Measurements from ENCODE around the gene CFAP73.
A peak's percentile ranks its signal among the peaks of the same experiment; 100 is the strongest.
"Not testable (repeated sequence)": the region's sequence is repeated elsewhere in the genome, so short reads cannot be mapped to it uniquely, and the experiment has no call there.

Gene CFAP73

GRCh38 chr12:113135178-113136127 lies 14.1 kb upstream of the CFAP73 start, which contains the start of gene RASAL1:
RASAL1 (minus strand) TSS chr12:113135761; CDS start chr12:113135462, 299 bp downstream.
- H3K36me3 ChIP-seq (ENCODE audit: control insufficient read depth, insufficient read depth, low read length): no peaks in the 10 kb centered on the region
- no peak within 1 kb of the TSS for H3K27ac ChIP-seq (ENCODE audit: low read depth, low read length, severe bottlenecking)
- no peaks in the 10 kb centered on the region for H3K9me3 ChIP-seq (ENCODE audit: control insufficient read depth, low read length)
- peak within 1 kb of the TSS; percentile 14 for H3K4me3 ChIP-seq (ENCODE audit: extremely low read depth, insufficient read depth, low read length, poor library complexity, severe bottlenecking)
- H3K4me1 ChIP-seq (ENCODE audit: control insufficient read depth, insufficient read depth, low read length, poor library complexity, severe bottlenecking): peaks cover 8% of the 10 kb centered on the region
- WGBS, 2 experiments (ENCODE audit: insufficient coverage in 2 of 2): 19 to 28% methylated on average over 25 to 34 of the region's 68 CpGs

GRCh38 chr12:113136128-113136989 lies 13.2 kb upstream of the CFAP73 start:
- Histone ChIP-seq H3K9me3 (ENCODE audit: control insufficient read depth, low read length) (no peaks in the 10 kb centered on the region), H3K4me1 (ENCODE audit: control insufficient read depth, insufficient read depth, low read length, poor library complexity, severe bottlenecking) (peaks cover 8% of the 10 kb centered on the region), H3K36me3 (ENCODE audit: control insufficient read depth, insufficient read depth, low read length) (no peaks in the 10 kb centered on the region), H3K27ac (ENCODE audit: low read depth, low read length, severe bottlenecking) (no peak overlapping the region), H3K4me3 (ENCODE audit: extremely low read depth, insufficient read depth, low read length, poor library complexity, severe bottlenecking) (no peak overlapping the region)
- 56 to 74% methylated on average over 12 of the region's 21 CpGs for WGBS, 2 experiments (ENCODE audit: insufficient coverage in 2 of 2)

GRCh38 chr12:113136990-113137511 lies 12.5 kb upstream of the CFAP73 start:
- Histone ChIP-seq H3K4me3 (ENCODE audit: extremely low read depth, insufficient read depth, low read length, poor library complexity, severe bottlenecking) (no peak overlapping the region), H3K36me3 (ENCODE audit: control insufficient read depth, insufficient read depth, low read length) (no peaks in the 10 kb centered on the region), H3K27ac (ENCODE audit: low read depth, low read length, severe bottlenecking) (no peak overlapping the region), H3K9me3 (ENCODE audit: control insufficient read depth, low read length) (no peaks in the 10 kb centered on the region), H3K4me1 (ENCODE audit: control insufficient read depth, insufficient read depth, low read length, poor library complexity, severe bottlenecking) (peaks cover 8% of the 10 kb centered on the region)
- WGBS, 2 experiments (ENCODE audit: insufficient coverage in 2 of 2): 88% methylated on average over 5 of the region's 6 CpGs

GRCh38 chr12:113137861-113138783 lies 11.4 kb upstream of the CFAP73 start:
- Histone ChIP-seq H3K36me3 (ENCODE audit: control insufficient read depth, insufficient read depth, low read length) (no peaks in the 10 kb centered on the region), H3K27ac (ENCODE audit: low read depth, low read length, severe bottlenecking) (no peak overlapping the region), H3K4me3 (ENCODE audit: extremely low read depth, insufficient read depth, low read length, poor library complexity, severe bottlenecking) (no peak overlapping the region), H3K9me3 (ENCODE audit: control insufficient read depth, low read length) (no peaks in the 10 kb centered on the region), H3K4me1 (ENCODE audit: control insufficient read depth, insufficient read depth, low read length, poor library complexity, severe bottlenecking) (peaks cover 8% of the 10 kb centered on the region)
- WGBS, 2 experiments (ENCODE audit: insufficient coverage in 2 of 2): 89 to 99% methylated on average over 8 to 11 of the region's 12 CpGs

GRCh38 chr12:113138826-113139225 lies 10.7 kb upstream of the CFAP73 start:
- no peaks in the 10 kb centered on the region for H3K36me3 ChIP-seq (ENCODE audit: control insufficient read depth, insufficient read depth, low read length)
- H3K4me3 ChIP-seq (ENCODE audit: extremely low read depth, insufficient read depth, low read length, poor library complexity, severe bottlenecking): no peak overlapping the region
- H3K4me1 ChIP-seq (ENCODE audit: control insufficient read depth, insufficient read depth, low read length, poor library complexity, severe bottlenecking): peaks cover 8% of the 10 kb centered on the region
- H3K9me3 ChIP-seq (ENCODE audit: control insufficient read depth, low read length): no peaks in the 10 kb centered on the region
- H3K27ac ChIP-seq (ENCODE audit: low read depth, low read length, severe bottlenecking): no peak overlapping the region
- WGBS, 2 experiments (ENCODE audit: insufficient coverage in 2 of 2): 88 to 90% methylated on average over 2 to 3 of the region's 3 CpGs

GRCh38 chr12:113140706-113141105 lies 8.8 kb upstream of the CFAP73 start:
- 89 to 93% methylated on average over 3 of the region's 7 CpGs for WGBS, 2 experiments (ENCODE audit: insufficient coverage in 2 of 2)
- no peaks in the 10 kb centered on the region for H3K9me3 ChIP-seq (ENCODE audit: control insufficient read depth, low read length)
- no peaks in the 10 kb centered on the region for H3K36me3 ChIP-seq (ENCODE audit: control insufficient read depth, insufficient read depth, low read length)
- H3K27ac ChIP-seq (ENCODE audit: low read depth, low read length, severe bottlenecking): no peak overlapping the region
- no peak overlapping the region for H3K4me3 ChIP-seq (ENCODE audit: extremely low read depth, insufficient read depth, low read length, poor library complexity, severe bottlenecking)
- H3K4me1 ChIP-seq (ENCODE audit: control insufficient read depth, insufficient read depth, low read length, poor library complexity, severe bottlenecking): peaks cover 5% of the 10 kb centered on the region

GRCh38 chr12:113141716-113142115 lies 7.8 kb upstream of the CFAP73 start:
- not testable (repeated sequence) for H3K9me3 ChIP-seq (ENCODE audit: control insufficient read depth, low read length); H3K4me1 ChIP-seq (ENCODE audit: control insufficient read depth, insufficient read depth, low read length, poor library complexity, severe bottlenecking); H3K4me3 ChIP-seq (ENCODE audit: extremely low read depth, insufficient read depth, low read length, poor library complexity, severe bottlenecking); H3K36me3 ChIP-seq (ENCODE audit: control insufficient read depth, insufficient read depth, low read length); H3K27ac ChIP-seq (ENCODE audit: low read depth, low read length, severe bottlenecking)
- WGBS, 2 experiments (ENCODE audit: insufficient coverage in 2 of 2): 80 to 86% methylated on average over 1 to 2 of the region's 3 CpGs

GRCh38 chr12:113142173-113142885 lies 7.2 kb upstream of the CFAP73 start:
- Histone ChIP-seq H3K27ac (ENCODE audit: low read depth, low read length, severe bottlenecking) (no peak overlapping the region), H3K9me3 (ENCODE audit: control insufficient read depth, low read length) (no peaks in the 10 kb centered on the region), H3K4me1 (ENCODE audit: control insufficient read depth, insufficient read depth, low read length, poor library complexity, severe bottlenecking) (no peaks in the 10 kb centered on the region), H3K36me3 (ENCODE audit: control insufficient read depth, insufficient read depth, low read length) (no peaks in the 10 kb centered on the region), H3K4me3 (ENCODE audit: extremely low read depth, insufficient read depth, low read length, poor library complexity, severe bottlenecking) (no peak overlapping the region)
- WGBS, 2 experiments (ENCODE audit: insufficient coverage in 2 of 2): 82 to 88% methylated on average over 11 to 13 of the region's 17 CpGs

- H3K4me3 ChIP-seq (ENCODE audit: extremely low read depth, insufficient read depth, low read length, poor library complexity, severe bottlenecking): no peak overlapping the region
- H3K9me3 ChIP-seq (ENCODE audit: control insufficient read depth, low read length): no peaks in the 10 kb centered on the region
- H3K4me1 ChIP-seq (ENCODE audit: control insufficient read depth, insufficient read depth, low read length, poor library complexity, severe bottlenecking): no peaks in the 10 kb centered on the region
- H3K27ac ChIP-seq (ENCODE audit: low read depth, low read length, severe bottlenecking): no peak overlapping the region
- 83 to 90% methylated on average over 3 to 4 of the region's 5 CpGs for WGBS, 2 experiments (ENCODE audit: insufficient coverage in 2 of 2)
- no peaks in the 10 kb centered on the region for H3K36me3 ChIP-seq (ENCODE audit: control insufficient read depth, insufficient read depth, low read length)
These were observed 6.6 kb upstream of the CFAP73 start for GRCh38 chr12:113142886-113143332.
